HL-60/S4 treated with retinoic acid at 250 ng/mL for 4 days and 3 days (cell line): ENCODE data around the gene SMPD2.

Source experiments
- in situ Hi-C: fragments of 300-500 bp; cut with MboI; formaldehyde crosslinking; loops from 2 replicates; pipeline ENCODE4 v1.7.0; 2022; ENCODE audit warnings: low sequenced_read_pairs

The SMPD2 gene

GRCh38 chr6:109446541-109446940 lies 6.0 kb downstream of the SMPD2 start:
- in situ Hi-C loops = no loop called here

- in situ Hi-C loops = no loop called here
These were observed 6.6 kb downstream of the SMPD2 start for GRCh38 chr6:109447087-109447486.

- in situ Hi-C loops = no loop called here
These were observed 7.5 kb downstream of the SMPD2 start for GRCh38 chr6:109447878-109448555.

- in situ Hi-C loops = no loop called here
These were observed 8.1 kb downstream of the SMPD2 start for GRCh38 chr6:109448615-109449014.

GRCh38 chr6:109449064-109449794 lies 8.7 kb downstream of the SMPD2 start:
- in situ Hi-C loops = no loop called here

- in situ Hi-C loops = no loop called here
These were observed 9.5 kb downstream of the SMPD2 start for GRCh38 chr6:109449795-109450673.

GRCh38 chr6:109450801-109451200 lies 10.3 kb downstream of the SMPD2 start:
- in situ Hi-C loops = no loop called here

- in situ Hi-C loops = no loop called here
These were observed 10.9 kb downstream of the SMPD2 start for GRCh38 chr6:109451376-109451775.

- in situ Hi-C loops = no loop called here
These were observed 11.7 kb downstream of the SMPD2 start for GRCh38 chr6:109452181-109452580.

GRCh38 chr6:109453156-109453555 lies 12.6 kb downstream of the SMPD2 start:
- in situ Hi-C loops = no loop called here

GRCh38 chr6:109453594-109454495 lies 13.3 kb downstream of the SMPD2 start:
- in situ Hi-C loops = no loop called here

- in situ Hi-C loops = no loop called here
These were observed 14.2 kb downstream of the SMPD2 start for GRCh38 chr6:109454496-109455436.

- in situ Hi-C loops = no loop called here
These were observed 15.1 kb downstream of the SMPD2 start, which contains the start of gene MICAL1 for GRCh38 chr6:109455437-109456110. Gene MICAL1, minus strand, starts transcription at chr6:109455772. Its CDS starts 1,576 bp downstream, at chr6:109454196.

GRCh38 chr6:109456111-109456583 lies 15.6 kb downstream of the SMPD2 start:
- in situ Hi-C loops = no loop called here

- in situ Hi-C loops = no loop called here
These were observed 16.4 kb downstream of the SMPD2 start for GRCh38 chr6:109456710-109457561.

GRCh38 chr6:109457562-109457996 lies 17.1 kb downstream of the SMPD2 start:
- in situ Hi-C loops = no loop called here

GRCh38 chr6:109458774-109459531 lies 18.4 kb downstream of the SMPD2 start:
- in situ Hi-C loops = no loop called here
